GM12873 (cell line): ENCODE measurements around the gene SLC26A9.

Source experiments
- TF ChIP-seq, protein P1 (sequence below): IDR thresholded peaks from 2 replicates; pipeline ENCODE4 v1.5.1; 2012; ENCODE audit warnings: low read depth, mild to moderate bottlenecking, moderate library complexity, low read length, control low read depth; ENCODE audit not compliant: insufficient read depth; ENCODE audit errors: missing control alignments

Gene SLC26A9

DNA sequence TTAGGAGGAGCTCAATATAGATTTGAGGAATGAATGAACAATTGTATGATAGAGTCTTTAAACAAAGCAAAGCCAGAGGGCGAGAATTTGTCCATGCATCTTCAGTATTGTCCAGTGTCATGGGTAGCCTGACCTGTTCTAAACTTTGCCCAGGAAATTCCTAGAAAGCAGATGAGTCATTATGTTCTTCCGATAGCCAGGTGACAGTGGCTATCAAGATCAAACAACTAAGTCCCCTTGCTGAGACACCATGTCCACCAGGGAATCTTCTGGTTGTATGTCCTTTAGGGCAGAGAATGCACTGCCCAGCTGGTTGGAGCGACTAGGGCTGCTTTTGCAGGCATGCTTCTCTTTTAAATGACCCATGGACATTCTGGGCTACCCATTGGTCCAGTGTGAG is 1.8 kb upstream of the SLC26A9 start:
- TF ChIP-seq, protein P1, sequence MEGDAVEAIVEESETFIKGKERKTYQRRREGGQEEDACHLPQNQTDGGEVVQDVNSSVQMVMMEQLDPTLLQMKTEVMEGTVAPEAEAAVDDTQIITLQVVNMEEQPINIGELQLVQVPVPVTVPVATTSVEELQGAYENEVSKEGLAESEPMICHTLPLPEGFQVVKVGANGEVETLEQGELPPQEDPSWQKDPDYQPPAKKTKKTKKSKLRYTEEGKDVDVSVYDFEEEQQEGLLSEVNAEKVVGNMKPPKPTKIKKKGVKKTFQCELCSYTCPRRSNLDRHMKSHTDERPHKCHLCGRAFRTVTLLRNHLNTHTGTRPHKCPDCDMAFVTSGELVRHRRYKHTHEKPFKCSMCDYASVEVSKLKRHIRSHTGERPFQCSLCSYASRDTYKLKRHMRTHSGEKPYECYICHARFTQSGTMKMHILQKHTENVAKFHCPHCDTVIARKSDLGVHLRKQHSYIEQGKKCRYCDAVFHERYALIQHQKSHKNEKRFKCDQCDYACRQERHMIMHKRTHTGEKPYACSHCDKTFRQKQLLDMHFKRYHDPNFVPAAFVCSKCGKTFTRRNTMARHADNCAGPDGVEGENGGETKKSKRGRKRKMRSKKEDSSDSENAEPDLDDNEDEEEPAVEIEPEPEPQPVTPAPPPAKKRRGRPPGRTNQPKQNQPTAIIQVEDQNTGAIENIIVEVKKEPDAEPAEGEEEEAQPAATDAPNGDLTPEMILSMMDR = no peak

DNA sequence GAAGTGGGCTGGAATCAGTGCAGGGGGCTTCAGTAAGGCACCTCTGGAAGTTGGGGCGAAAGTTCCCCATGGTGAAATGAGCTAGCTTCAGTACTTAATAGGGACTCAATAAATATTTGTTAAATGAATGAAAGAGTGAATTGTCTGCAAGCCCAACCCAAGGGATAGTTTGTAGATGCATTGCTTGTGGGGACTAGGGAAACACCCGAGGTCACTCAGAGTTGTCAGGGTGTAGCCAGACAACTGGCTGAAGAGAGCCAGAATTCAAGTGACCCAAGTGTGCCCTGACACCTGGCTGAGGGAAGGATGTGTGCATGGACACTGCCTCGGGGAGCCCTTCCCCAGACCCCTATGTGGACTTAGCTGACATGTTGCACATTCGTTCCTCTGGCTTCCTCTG is 1.3 kb upstream of the SLC26A9 start:
- TF ChIP-seq, protein P1 = no peak

DNA sequence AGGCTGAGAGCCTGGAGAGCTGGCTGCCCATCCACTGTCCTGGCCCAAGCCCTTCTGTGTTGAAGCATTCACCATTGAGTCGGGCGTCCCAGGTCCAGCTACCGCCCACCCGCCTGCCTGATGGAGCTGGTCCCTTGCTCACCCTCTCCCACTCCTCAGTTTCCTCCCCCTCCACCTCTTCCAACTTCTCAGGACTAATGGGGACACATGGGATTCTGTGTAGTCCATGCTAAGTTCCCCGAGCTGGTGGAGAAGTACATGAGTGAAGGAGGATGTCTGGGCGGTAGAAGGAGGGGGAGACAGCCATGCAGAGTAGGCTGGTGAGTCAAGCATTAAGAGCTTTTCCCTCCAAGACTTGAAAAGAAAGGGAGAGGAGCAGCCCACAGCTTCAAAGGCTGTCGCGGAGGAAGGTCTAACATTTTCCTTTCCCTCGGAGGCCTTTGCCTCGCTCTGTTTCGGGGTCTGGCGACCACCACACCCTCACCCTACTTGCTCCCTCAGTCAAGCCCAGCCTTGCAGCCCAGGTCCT is 561 bp downstream of the SLC26A9 start:
- TF ChIP-seq, protein P1 = no peak

DNA sequence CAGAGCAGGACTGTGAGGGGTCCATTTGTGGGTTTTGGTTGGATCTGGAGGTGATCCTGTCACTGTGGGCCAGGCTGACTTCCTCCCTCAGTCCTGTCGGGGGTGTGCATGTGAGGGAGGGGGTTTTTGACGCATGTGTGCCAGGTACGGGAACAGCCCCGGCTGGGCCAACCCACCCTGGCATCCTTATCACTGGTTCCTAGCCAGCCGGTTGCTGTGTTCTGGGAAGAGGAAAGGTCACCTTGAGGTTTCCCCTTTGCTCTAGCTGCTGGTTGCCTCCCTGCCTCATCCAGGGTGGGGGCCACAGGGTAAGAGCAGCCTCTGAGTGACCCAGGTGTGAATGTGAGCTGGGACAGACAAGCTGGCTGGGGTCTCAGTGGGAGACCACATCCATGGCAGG is 2.5 kb downstream of the SLC26A9 start:
- TF ChIP-seq, protein P1 = no peak

DNA sequence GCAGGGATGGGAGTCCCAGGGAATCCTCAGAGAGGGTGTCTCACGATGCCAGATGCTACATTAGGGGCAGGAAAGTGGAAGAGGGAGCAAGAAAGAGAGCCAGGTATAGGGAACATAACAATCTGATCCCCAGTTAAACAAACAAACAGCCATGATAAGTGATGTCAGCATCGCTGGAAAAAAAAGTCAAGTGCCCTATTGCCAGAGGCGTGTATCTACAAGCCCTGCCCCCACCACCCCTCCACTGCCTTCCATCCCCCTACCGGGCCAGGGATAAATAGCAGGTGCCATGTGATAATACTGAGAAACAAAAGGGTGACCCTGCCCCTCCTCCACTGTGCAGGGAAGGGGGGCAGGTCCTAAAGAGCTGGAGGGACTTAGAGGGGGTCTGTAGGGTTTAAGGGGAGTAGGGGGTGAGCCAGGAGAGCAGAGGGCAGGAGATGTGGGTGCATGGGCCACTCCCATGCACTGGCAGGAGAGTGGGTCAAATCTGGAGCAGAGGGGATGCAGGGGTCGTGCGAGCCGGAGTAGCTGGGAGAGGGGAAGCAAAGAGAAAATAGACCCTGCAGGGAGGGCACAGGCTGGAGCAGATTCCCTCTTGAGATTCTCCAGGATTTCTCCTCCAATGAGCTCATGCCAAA is 3.4 kb downstream of the SLC26A9 start:
- TF ChIP-seq, protein P1 = no peak

DNA sequence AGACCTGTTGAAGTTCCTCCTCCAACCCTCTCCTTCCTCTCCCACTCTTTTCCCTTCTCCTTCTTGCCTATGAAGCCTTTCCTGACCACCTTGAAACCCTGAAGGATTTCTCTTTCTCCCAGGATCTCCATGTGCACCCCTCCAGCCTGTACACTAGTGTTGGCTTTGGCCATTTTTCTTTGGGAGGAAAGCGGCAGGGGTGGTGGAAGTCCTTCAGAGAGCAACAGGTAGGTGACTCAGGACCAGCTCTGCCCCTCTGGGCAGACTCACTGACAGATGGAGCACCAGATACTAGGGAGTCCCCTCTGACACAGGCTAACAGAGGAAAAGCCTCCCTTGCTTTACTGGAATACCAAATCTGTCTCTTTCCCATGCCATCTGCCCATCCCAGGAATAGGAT is 4.6 kb downstream of the SLC26A9 start:
- TF ChIP-seq, protein P1 = no peak

DNA sequence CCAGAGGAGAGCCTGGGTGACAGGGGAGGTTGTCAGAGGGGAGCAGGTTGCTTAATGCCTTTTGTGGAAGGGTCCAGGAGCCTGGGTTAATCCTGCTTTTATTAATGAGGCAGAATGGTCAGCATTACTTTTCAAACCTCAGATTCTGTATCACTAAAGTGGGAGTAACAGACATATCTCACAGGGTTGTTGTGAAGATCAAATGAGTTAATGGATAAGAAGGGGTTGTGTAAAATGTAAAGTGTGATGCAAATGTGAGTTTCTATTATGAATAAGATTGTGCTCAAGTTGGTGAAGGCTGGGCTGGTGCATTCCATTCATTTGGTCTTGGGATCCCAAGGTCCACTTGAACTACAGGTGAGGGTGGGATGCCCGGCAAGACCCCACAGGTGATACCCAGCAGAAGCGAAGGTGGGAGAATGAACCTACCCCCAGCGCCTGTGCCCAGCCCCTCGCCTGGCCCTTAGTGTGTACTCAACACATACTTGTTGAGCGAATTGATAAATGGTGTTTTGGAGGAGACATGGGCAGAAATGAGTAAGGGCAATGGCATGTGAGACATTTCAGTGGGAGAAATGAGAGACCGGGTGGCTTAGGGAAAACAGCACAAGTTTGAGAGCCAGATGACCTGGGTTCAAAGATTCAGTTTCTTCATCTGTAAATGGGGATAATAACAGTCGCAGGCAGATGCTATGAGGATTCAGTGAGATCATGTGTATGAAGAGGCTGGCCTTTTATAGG is 6.2 kb downstream of the SLC26A9 start:
- TF ChIP-seq, protein P1 = no peak
